Dendritic cell treated with granulocyte-macrophage colony-stimulating factor and Interleukin-4, amounts not matched to agents 40 ng/mL and 50 ng/mL, for 4 days (primary cell): ENCODE measurements around the gene GNAI1.

Experiments
- H3K27ac Mint-ChIP-seq: one replicate; pipeline ENCODE4 v1.8.0; 2022; ENCODE audit warnings: mild to moderate bottlenecking, mixed read lengths
- H3K27me3 Mint-ChIP-seq: one replicate; pipeline ENCODE4 v1.8.0; 2022; ENCODE audit warnings: mild to moderate bottlenecking, mixed read lengths
- H3K36me3 Mint-ChIP-seq: one replicate; pipeline ENCODE4 v1.8.0; 2022; ENCODE audit warnings: low read depth, mixed read lengths
- H3K4me1 Mint-ChIP-seq: one replicate; pipeline ENCODE4 v1.8.0; 2022; ENCODE audit warnings: low read depth, mixed read lengths
- H3K4me3 Mint-ChIP-seq: one replicate; pipeline ENCODE4 v1.8.0; 2022; ENCODE audit warnings: mild to moderate bottlenecking, moderate library complexity, mixed read lengths
- H3K9me3 Mint-ChIP-seq: one replicate; pipeline ENCODE4 v1.8.0; 2022; ENCODE audit warnings: mixed read lengths
- intact Hi-C: fragments of 100-400 bp; cut with micrococcal nuclease; formaldehyde crosslinking; loops from one replicate; pipeline ENCODE4 v1.15.0; 2022

GNAI1 gene

GRCh38 chr7:80134536-80135308, at the start of gene GNAI1:
TSS of gene GNAI1 (plus strand) at chr7:80134831. CDS start at chr7:80135161, 330 bp downstream.
- Mint-ChIP-seq H3K4me3 (peak within 1 kb of the TSS; percentile 85), H3K4me1 (peaks cover 17% of the 10 kb centered on the region), H3K36me3 (no peaks in the 10 kb centered on the region), H3K27me3 (peaks cover 40% of the 10 kb centered on the region), H3K27ac (peak within 1 kb of the TSS; percentile 46), H3K9me3 (no peaks in the 10 kb centered on the region)
- intact Hi-C loops: no loop called here

DNA sequence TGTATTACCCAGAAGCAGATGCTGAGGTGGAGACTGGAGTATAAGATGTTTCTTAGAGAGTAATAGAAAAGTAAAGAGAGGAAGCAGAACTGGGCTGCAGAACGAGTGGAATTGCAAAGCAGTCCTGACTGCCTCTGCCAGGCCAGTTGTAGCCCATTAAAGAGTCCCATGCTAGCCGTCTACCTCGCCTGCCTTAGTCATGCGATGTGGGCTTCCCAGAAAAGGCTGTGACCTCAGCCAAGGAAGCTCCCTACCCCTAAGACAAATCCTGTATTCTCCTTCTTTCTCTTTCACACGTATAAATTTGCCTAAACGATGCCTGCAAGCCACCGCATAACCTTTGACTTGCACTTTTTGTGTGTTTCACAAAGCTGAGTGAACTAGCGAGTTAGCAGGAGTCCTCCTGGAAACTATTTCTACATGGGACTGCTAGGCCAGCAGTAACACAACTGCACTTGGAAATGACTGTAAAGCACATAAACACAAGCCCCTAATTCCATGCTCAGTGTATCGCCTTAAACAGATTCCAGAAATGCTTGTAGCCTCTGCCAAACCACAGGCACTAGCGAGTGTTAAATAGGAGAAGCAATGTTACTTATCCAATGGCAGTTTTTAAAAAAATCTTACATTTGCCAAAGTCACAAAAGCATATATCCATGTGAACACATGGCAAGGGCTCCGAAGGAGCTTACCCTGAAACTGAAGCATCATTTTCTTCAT, 47.4 kb upstream of the GNAI1 start:
- no peaks in the 10 kb centered on the region for H3K27me3 Mint-ChIP-seq
- H3K27ac Mint-ChIP-seq: no peak overlapping the region
- intact Hi-C loops: no loop called here
- no peak overlapping the region for H3K4me3 Mint-ChIP-seq
- no peaks in the 10 kb centered on the region for H3K4me1 Mint-ChIP-seq
- no peaks in the 10 kb centered on the region for H3K9me3 Mint-ChIP-seq
- no peaks in the 10 kb centered on the region for H3K36me3 Mint-ChIP-seq

DNA sequence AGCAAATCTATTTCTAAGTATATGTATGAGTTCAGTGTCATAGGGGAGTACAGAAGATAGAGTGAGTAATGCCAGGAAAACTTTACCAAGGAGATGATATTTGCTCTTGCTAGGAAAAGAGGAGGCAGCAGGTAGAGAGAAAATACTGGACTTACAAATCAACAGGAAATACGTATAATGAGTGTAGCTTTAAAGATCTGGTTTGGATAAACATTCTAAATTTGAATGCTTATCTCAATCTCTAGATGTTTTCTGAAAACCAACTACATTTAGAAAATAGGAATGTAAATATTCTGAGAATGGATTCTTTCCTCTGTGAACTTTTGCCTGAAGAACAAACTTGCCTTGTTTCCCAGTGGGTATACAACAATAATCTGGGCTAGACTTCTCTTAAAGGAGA, 46.9 kb upstream of the GNAI1 start:
- Mint-ChIP-seq H3K4me3 (no peak overlapping the region), H3K36me3 (no peaks in the 10 kb centered on the region), H3K4me1 (no peaks in the 10 kb centered on the region), H3K27me3 (no peaks in the 10 kb centered on the region), H3K9me3 (no peaks in the 10 kb centered on the region), H3K27ac (no peak overlapping the region)
- intact Hi-C loops: no loop called here

- Mint-ChIP-seq H3K4me1 (no peaks in the 10 kb centered on the region), H3K9me3 (no peaks in the 10 kb centered on the region), H3K4me3 (no peak overlapping the region), H3K36me3 (no peaks in the 10 kb centered on the region), H3K27ac (no peak overlapping the region), H3K27me3 (no peaks in the 10 kb centered on the region)
- intact Hi-C loops: no loop called here
Observed at GRCh38 chr7:80088705-80089104, 45.9 kb upstream of the GNAI1 start.

DNA sequence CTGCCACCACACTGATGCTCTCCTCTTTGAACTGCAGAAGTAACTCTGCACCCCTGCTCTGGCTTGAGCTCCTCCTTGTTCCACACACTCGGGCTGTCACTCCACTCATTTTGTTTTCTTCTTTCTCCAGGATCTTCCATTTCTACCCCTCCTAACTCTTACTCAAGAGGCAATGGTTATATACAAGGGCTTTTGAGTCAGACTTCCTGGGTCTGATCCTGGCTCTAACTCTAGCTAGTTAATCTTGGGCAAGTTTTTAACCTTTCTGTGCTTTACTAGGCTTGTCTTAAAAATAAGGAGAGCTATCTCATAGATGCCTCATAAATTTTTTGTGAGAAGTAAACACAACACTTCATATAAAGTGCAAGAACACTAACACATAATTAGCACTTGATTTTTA, 45.3 kb upstream of the GNAI1 start:
- no peaks in the 10 kb centered on the region for H3K9me3 Mint-ChIP-seq
- H3K36me3 Mint-ChIP-seq: no peaks in the 10 kb centered on the region

DNA sequence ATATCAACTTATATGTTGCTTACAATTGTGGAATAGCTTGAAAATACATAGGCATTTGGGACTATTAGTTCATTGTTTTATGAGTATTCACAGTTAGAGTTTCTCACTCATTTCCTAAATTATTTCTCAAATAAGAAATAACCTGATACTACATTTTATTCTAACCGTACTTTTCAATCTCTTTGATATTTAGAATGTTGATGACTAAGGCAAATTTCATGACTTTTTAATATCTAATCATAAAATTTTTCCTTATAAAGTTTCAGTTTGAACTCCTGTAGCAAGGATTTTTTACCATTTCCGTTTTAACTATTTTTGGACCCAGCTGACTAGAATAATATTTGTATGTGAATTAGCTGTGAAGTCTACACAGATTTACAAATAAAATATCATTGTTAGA, 41.3 kb upstream of the GNAI1 start:
- no peaks in the 10 kb centered on the region for H3K9me3 Mint-ChIP-seq
- no peak overlapping the region for H3K4me3 Mint-ChIP-seq
- intact Hi-C loops: no loop called here
- no peak overlapping the region for H3K27ac Mint-ChIP-seq
- H3K27me3 Mint-ChIP-seq: no peaks in the 10 kb centered on the region
- no peaks in the 10 kb centered on the region for H3K36me3 Mint-ChIP-seq
- no peaks in the 10 kb centered on the region for H3K4me1 Mint-ChIP-seq

More for the DNA sequence above, 45.3 kb upstream of the GNAI1 start:
- Mint-ChIP-seq H3K27me3 (no peaks in the 10 kb centered on the region), H3K4me1 (no peaks in the 10 kb centered on the region), H3K27ac (no peak overlapping the region), H3K4me3 (no peak overlapping the region)
- intact Hi-C loops: no loop called here

GRCh38 chr7:80095545-80095944, 39.1 kb upstream of the GNAI1 start:
- Mint-ChIP-seq H3K9me3 (no peaks in the 10 kb centered on the region), H3K4me1 (no peaks in the 10 kb centered on the region), H3K27ac (no peak overlapping the region), H3K27me3 (no peaks in the 10 kb centered on the region), H3K36me3 (no peaks in the 10 kb centered on the region), H3K4me3 (no peak overlapping the region)
- intact Hi-C loops: loop anchor here (5.0 kb wide), 1 partner anchor 297 kb away; no protein-coding TSS in a partner anchor

DNA sequence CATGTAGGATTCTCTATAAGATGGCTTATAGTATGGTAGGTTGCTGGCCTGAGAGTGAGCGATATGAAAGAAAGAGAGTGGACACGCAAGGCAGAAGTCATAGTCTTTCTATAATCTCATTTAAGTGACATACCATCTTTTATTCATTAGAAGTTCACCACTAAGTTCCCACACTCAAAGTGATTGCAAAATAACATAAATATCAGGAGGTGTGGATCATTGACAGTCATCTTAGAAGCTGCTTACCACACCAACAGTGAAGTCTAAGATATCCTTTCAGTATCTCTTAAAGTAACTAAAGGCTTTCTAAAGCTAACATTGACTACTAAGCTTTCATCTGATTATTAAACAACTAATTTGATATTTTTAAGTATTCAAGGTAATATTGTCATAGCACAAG, 36.9 kb upstream of the GNAI1 start:
- Mint-ChIP-seq H3K36me3 (no peaks in the 10 kb centered on the region), H3K9me3 (no peaks in the 10 kb centered on the region), H3K27ac (no peak overlapping the region), H3K4me1 (no peaks in the 10 kb centered on the region), H3K4me3 (no peak overlapping the region), H3K27me3 (no peaks in the 10 kb centered on the region)
- intact Hi-C loops: loop anchor here (5.0 kb wide), 1 partner anchor 295 kb away; no protein-coding TSS in a partner anchor

DNA sequence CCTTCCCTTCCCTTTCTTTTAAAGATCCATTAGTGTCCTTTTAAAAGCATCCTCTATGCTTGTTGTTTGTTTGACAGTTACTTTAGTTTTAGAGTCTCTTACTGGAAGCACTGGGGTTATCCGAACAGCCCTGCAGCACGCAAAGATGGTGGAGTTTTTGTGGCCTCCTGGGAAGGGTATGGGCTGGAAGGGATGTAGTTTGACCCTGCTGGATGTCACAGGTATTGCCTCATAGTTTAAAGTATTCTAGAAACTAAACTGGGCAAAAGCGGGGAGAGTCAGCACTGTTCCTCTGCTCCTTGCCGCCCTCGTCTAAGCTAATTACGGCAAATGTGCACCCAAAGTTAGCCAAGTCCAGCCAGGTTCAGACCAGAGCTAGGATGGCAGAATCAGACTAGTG, 35.8 kb upstream of the GNAI1 start:
- intact Hi-C loops: loop anchor here (5.0 kb wide), 1 partner anchor 294 kb away; no protein-coding TSS in a partner anchor
- Mint-ChIP-seq H3K9me3 (no peaks in the 10 kb centered on the region), H3K27ac (no peak overlapping the region), H3K4me3 (no peak overlapping the region), H3K36me3 (no peaks in the 10 kb centered on the region), H3K4me1 (no peaks in the 10 kb centered on the region), H3K27me3 (no peaks in the 10 kb centered on the region)

DNA sequence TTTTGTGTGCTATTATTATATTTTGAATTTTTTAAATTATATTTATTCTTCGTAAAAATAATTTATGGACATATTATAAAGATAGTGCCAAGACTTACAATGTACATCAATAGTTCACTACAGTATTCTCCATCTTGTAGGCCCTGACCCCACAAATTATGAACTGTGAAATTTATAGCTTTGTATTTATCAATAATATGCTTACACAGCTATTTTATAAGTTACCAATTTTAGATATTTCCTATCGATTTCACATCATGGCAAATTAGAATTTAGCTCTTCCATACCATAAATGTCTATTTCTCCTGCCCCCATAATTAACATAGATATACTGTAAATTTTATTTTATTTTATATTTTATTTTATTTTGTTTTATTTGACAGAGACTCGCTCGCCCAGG, 34.4 kb upstream of the GNAI1 start:
- Mint-ChIP-seq H3K4me1 (peaks cover 1% of the 10 kb centered on the region), H3K27ac (no peak overlapping the region), H3K36me3 (no peaks in the 10 kb centered on the region), H3K27me3 (no peaks in the 10 kb centered on the region), H3K4me3 (no peak overlapping the region), H3K9me3 (no peaks in the 10 kb centered on the region)
- intact Hi-C loops: no loop called here

- Mint-ChIP-seq H3K4me3 (no peak overlapping the region), H3K27ac (peak overlapping the region; percentile 8)
- intact Hi-C loops: no loop called here
Observed at GRCh38 chr7:80105701-80106408, 28.8 kb upstream of the GNAI1 start.

DNA sequence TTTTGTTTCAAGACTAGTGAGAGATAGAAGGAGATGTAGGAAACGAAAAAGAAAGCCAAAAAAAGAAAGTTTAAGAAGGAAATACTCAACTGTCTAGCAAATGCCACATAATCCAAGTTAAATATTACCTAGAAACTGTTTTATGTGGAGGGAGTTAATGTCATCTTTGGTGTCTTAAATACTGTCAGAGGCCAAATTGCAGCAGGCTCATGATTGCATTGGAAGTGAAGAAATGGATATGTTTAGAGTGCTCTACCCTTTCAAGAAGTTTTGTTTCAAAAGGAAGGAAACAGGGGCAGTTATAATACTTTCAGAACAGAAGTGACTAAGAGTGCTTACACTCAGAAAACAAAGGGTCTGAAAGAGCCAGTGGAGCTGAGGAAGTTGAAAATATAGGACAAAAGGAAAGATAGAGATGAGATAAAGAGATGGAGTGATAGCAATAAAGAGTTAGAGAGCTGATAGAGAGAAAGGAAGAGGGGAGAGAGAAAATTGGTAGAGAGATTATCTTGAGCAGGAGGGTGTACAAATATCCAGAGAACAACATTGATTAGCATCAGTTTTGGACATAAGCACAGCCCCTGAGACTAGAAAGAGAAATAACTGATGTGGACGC, 28.0 kb upstream of the GNAI1 start:
- no peaks in the 10 kb centered on the region for H3K9me3 Mint-ChIP-seq
- H3K4me3 Mint-ChIP-seq: no peak overlapping the region
- intact Hi-C loops: no loop called here
- no peak overlapping the region for H3K27ac Mint-ChIP-seq
- peaks cover 14% of the 10 kb centered on the region for H3K4me1 Mint-ChIP-seq
- H3K27me3 Mint-ChIP-seq: no peaks in the 10 kb centered on the region
- no peaks in the 10 kb centered on the region for H3K36me3 Mint-ChIP-seq

More at GRCh38 chr7:80105701-80106408, 28.8 kb upstream of the GNAI1 start:
- H3K9me3 Mint-ChIP-seq: no peaks in the 10 kb centered on the region
- H3K36me3 Mint-ChIP-seq: no peaks in the 10 kb centered on the region
- H3K27me3 Mint-ChIP-seq: no peaks in the 10 kb centered on the region
- peaks cover 14% of the 10 kb centered on the region for H3K4me1 Mint-ChIP-seq

DNA sequence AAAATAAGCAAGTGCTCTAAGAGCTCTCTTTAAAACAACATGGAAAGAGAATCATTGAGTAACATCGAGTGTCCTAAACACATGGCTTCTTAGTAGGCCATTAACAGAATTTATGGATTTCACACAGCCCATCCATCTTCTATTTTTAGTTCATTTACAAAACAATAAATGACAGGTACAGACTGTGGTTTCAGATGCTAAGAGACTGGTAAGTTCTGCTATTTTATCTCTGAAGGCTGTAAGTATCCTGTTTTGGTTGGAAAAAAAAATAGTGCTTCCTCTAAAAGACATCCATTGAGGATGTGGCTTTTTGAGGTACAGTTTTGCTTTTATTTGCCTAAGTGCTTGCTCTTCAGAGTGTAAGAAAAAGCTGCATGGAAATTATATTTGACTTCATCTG, 27.4 kb upstream of the GNAI1 start:
- no peaks in the 10 kb centered on the region for H3K36me3 Mint-ChIP-seq
- intact Hi-C loops: no loop called here
- peaks cover 14% of the 10 kb centered on the region for H3K4me1 Mint-ChIP-seq
- no peak overlapping the region for H3K4me3 Mint-ChIP-seq
- no peak overlapping the region for H3K27ac Mint-ChIP-seq
- no peaks in the 10 kb centered on the region for H3K27me3 Mint-ChIP-seq
- H3K9me3 Mint-ChIP-seq: no peaks in the 10 kb centered on the region

DNA sequence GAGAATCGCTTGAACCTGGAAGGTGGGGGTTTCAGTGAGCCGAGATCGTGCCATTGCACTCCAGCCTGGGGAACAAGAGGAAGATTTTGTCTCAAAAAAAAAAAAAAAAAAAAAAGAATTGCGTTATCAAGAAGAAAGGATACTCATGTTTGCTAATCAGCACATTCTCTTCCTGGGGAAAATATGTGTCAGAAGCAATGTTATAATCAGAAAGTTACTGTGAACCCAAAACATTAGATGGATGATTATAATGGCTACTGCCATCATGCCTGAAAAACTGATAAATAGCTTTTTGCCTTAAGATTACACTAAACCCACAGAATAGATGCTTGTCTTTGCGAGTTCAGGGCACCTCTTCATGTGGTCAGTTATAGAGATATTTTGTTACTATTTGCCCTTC, 24.3 kb upstream of the GNAI1 start:
- no peak overlapping the region for H3K27ac Mint-ChIP-seq
- intact Hi-C loops: no loop called here
- no peaks in the 10 kb centered on the region for H3K9me3 Mint-ChIP-seq
- H3K27me3 Mint-ChIP-seq: peaks cover 7% of the 10 kb centered on the region
- H3K36me3 Mint-ChIP-seq: no peaks in the 10 kb centered on the region
- peaks cover 12% of the 10 kb centered on the region for H3K4me1 Mint-ChIP-seq
- H3K4me3 Mint-ChIP-seq: no peak overlapping the region
